ENCODE data around the gene ELAVL1.
A peak's percentile ranks its signal among the peaks of the same experiment; 100 is the strongest.

ELAVL1 gene

GRCh38 chr19:8005534-8006256 is at the start of gene ELAVL1:
Gene ELAVL1 (minus strand): TSS chr19:8005641. CDS start chr19:7991815, 13,826 bp downstream.
- H3K4me3 ChIP-seq (ENCODE audit: low read depth, low read length) = peak within 1 kb of the TSS; percentile 82
- no peak for TF ChIP-seq CTCF (IDR thresholded peaks at IDR 0.05; ENCODE audit: low read depth, low read length)

GRCh38 chr19:8054169-8054568 is 48.7 kb upstream of the ELAVL1 start:
- no peak overlapping the region for H3K4me3 ChIP-seq (ENCODE audit: low read depth, low read length)
- TF ChIP-seq CTCF (IDR thresholded peaks at IDR 0.05; ENCODE audit: low read depth, low read length) = no peak

GRCh38 chr19:8052464-8052859 is 47.0 kb upstream of the ELAVL1 start, which contains the start of gene CCL25:
Gene CCL25 (plus strand): TSS chr19:8052760. CDS start chr19:8053050, 290 bp downstream.
- H3K4me3 ChIP-seq (ENCODE audit: low read depth, low read length) = no peak within 1 kb of the TSS
- TF ChIP-seq CTCF (IDR thresholded peaks at IDR 0.05; ENCODE audit: low read depth, low read length) = no peak

GRCh38 chr19:8050274-8051096 is 45.0 kb upstream of the ELAVL1 start:
- H3K4me3 ChIP-seq (ENCODE audit: low read depth, low read length) = no peak overlapping the region
- no peak for TF ChIP-seq CTCF (IDR thresholded peaks at IDR 0.05; ENCODE audit: low read depth, low read length)

GRCh38 chr19:8046569-8047165 is 41.2 kb upstream of the ELAVL1 start:
- no peak overlapping the region for H3K4me3 ChIP-seq (ENCODE audit: low read depth, low read length)
- no peak for TF ChIP-seq CTCF (IDR thresholded peaks at IDR 0.05; ENCODE audit: low read depth, low read length)

GRCh38 chr19:8045872-8046568 is 40.6 kb upstream of the ELAVL1 start:
- TF ChIP-seq CTCF (IDR thresholded peaks at IDR 0.05; ENCODE audit: low read depth, low read length) = no peak
- H3K4me3 ChIP-seq (ENCODE audit: low read depth, low read length) = no peak overlapping the region

Data from WI38 (cell line).